GM12875 (cell line): ENCODE results near the gene C1QTNF5.

Experiments used
- H3K4me3 ChIP-seq: one replicate; pipeline ENCODE4 v1.5.1; 2011; ENCODE audit warnings: low read depth, low read length, control low read depth
- CTCF ChIP-seq: IDR thresholded peaks from 2 replicates; pipeline ENCODE4 v1.5.1; 2011; ENCODE audit warnings: low read depth, mild to moderate bottlenecking, control low read depth, inconsistent platforms, low read length, moderate library complexity, borderline replicate concordance; ENCODE audit not compliant: insufficient read depth

Gene C1QTNF5

DNA sequence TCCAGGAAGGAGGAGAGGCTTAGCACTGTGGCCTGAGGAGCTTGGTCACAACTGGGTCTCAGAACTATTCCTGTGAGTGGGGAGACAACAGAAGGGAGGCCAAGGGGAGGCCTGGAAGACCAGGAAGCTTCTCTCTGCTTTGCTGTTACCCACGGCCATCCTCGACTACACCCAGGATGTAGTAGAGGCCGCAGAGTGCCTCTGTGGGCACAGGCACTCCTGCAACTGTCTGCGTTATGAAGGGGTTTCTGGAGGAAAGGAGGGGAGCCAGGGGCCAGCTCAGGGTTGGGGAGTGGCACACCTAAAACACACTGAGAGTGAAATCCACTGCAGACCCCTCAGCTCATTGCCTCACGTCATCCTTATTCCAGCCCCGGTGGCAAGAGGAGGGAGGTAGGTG is 9.6 kb upstream of the C1QTNF5 start:
- no peak for TF ChIP-seq CTCF
- no peak overlapping the region for H3K4me3 ChIP-seq

DNA sequence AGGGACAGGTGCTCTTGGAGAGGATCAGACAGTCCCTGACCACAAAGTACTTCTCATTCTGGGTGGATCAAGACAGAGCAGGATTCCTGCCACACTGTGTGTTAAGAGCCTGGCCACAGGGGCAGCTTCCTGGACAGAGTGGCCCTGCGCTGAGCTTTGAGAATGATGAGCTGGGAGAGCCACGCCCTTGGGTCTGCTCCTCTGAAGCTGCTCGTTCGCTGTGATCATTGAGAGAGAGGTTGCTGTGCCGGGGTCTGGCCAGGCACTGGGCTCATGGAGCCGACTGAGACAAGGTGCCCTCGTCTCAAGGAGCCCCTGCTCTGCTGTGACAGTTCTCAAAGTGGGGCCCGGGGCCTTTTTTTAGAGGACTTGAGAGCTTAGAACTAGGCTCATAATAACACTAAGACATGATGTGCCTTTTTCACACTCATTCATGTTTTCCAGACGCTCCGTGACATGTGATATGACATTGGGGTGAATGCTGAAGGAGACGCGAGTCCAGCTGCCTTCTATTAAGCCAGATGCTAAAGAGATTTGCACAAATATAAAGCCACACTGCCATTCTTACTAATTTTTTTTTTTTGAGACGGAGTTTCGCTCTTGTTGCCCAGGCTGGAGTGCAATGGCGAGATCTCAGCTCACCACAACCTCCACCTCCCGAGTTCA is 7.4 kb upstream of the C1QTNF5 start:
- TF ChIP-seq CTCF = no peak

DNA sequence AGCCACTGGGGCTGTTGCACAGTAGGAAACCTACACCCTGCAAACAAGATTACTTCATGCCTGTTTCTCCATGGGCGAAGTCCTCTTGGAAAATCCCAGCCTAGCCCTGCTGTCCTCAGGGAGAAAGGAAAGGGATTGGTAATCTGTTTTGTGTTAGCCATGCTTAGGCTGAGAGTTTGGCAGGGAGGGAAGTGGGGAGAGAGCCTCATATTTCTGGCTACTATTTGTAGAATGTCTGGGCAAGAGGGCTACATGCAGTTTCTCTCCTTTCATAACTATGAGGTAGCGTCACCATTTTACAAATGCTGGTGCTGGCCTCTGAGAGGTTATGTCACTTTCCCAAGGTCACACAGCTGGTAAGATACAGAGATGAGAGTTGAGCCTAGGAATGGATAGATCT is 6.6 kb upstream of the C1QTNF5 start:
- no peak overlapping the region for H3K4me3 ChIP-seq
- no peak for TF ChIP-seq CTCF

More for the DNA sequence above, 7.4 kb upstream of the C1QTNF5 start:
- no peak overlapping the region for H3K4me3 ChIP-seq

GRCh38 chr11:119346605-119347004 is 5.9 kb upstream of the C1QTNF5 start, which contains the start of gene MFRP:
Gene MFRP, minus strand, starts transcription at chr11:119346705. Its CDS starts 192 bp downstream, at chr11:119346513.
- no peak for TF ChIP-seq CTCF
- H3K4me3 ChIP-seq = no peak within 1 kb of the TSS

GRCh38 chr11:119345685-119346084 is 5.0 kb upstream of the C1QTNF5 start:
- H3K4me3 ChIP-seq = no peak overlapping the region
- no peak for TF ChIP-seq CTCF

- no peak overlapping the region for H3K4me3 ChIP-seq
- TF ChIP-seq CTCF = no peak
Observed at GRCh38 chr11:119344291-119345010, 3.8 kb upstream of the C1QTNF5 start.

- TF ChIP-seq CTCF = no peak
- no peak overlapping the region for H3K4me3 ChIP-seq
Observed at GRCh38 chr11:119343726-119344125, 3.0 kb upstream of the C1QTNF5 start.
